Ovary (tissue), 9 donors: ENCODE measurements around the gene GUCA2B. TPM values are rescaled to one million over a fixed set of nuclear protein-coding genes. Genes with fewer than 3 reads are reported as not detected.

Experiments used
- DNase-seq, 5 donors: peaks; one replicate each; pipeline ENCODE4 v3.0.0-alpha.2; 2019 to 2020
- H3K27ac ChIP-seq, 2 donors: fragments of 200-600 bp; one replicate each; pipeline versions ENCODE4 v1.5.1 to v1.8.0; 2019 to 2022
- H3K27me3 ChIP-seq: fragments of 200-600 bp; one replicate; pipeline ENCODE4 v1.8.0; 2022
- H3K36me3 ChIP-seq: fragments of 200-600 bp; sonication (generic); one replicate; pipeline ENCODE4 v1.5.1; 2019
- H3K4me1 ChIP-seq: one replicate; pipeline ENCODE4 v1.8.1; 2013; ENCODE audit warnings: mild to moderate bottlenecking, moderate library complexity; ENCODE audit not compliant: insufficient read depth
- H3K4me3 ChIP-seq: fragments of 200-600 bp; sonication (generic); one replicate; pipeline ENCODE4 v1.5.1; 2017
- H3K9me3 ChIP-seq, 2 donors: fragments of 200-600 bp in 1 of 2; sonication (generic) in 1 of 2; one replicate each; pipeline versions ENCODE4 v1.5.1 to v1.8.1; 2013 to 2019; ENCODE audit warnings: mild to moderate bottlenecking in 1 of 2, moderate library complexity in 1 of 2
- EP300 ChIP-seq: sonication (generic); formaldehyde crosslinking; IDR thresholded peaks from one replicate; pipeline ENCODE4 v1.6.1; 2017; ENCODE audit warnings: antibody characterized with exemption
- POLR2A ChIP-seq: fragments of 450-650 bp; IDR thresholded peaks from one replicate; pipeline ENCODE4 v1.6.1; 2017; ENCODE audit warnings: antibody characterized with exemption, mild to moderate bottlenecking, moderate library complexity
- WGBS, 3 donors: extraction: QIAGEN DNeasy Blood & Tissue Kit in 1 of 3; methylation state at CpG; one replicate each; pipeline versions ENCODE4 v1.1.5 to v1.1.7; 2013 to 2017; 5-methylcytosine and 5-hydroxymethylcytosine counted together
- intact Hi-C, 4 donors: fragments of 100-400 bp; cut with DNase I; formaldehyde crosslinking; loops; one replicate each; pipeline versions ENCODE4 v1.11.0 to v1.15.1; 2022 to 2023
- polyA plus RNA-seq, 2 donors: library from polyadenylated mRNA; stranded (reverse); fragments of 200-250 nt in 1 of 2; fragments of 350-450 nt in 1 of 2; fragmentation: Illumina TruSeq in 1 of 2; extraction: RNeasy Lipid Tissue Mini Kit (QIAGEN cat#74804) in 1 of 2; gene quantifications; one replicate each; pipeline ENCODE4 v1.2.3, GENCODE V29; 2013 to 2014
- total RNA-seq, 7 donors: library from RNA; depleted of rRNA in 2 of 7; stranded (reverse); fragments of >200 nt in 2 of 7; fragmentation: NEBNext Ultra II Directional in 3 of 7; extraction: Animal tissue kit (Norgen Biotek cat#: 25700) in 3 of 7; gene quantifications; one replicate each; pipeline versions ENCODE4 v1.1.0 to v1.2.4, GENCODE V29; 2016 to 2023
- TF ChIP-seq, protein P1 (sequence below), 3 donors: fragments of 450-650 bp in 2 of 3; fragments of 200-600 bp in 1 of 3; IDR thresholded peaks; one replicate each; pipeline versions ENCODE4 v1.5.1 to v1.8.0; 2016 to 2022; ENCODE audit warnings: antibody characterized with exemption in 3 of 3, mild to moderate bottlenecking in 1 of 3
- donor health status: DM: no; HTN: no; CAD: no; lungs with moderate emphysema.
- donor health status: DM: no; HTN: no; CAD: no.
- donor health status: Bipolar disorder and iron deficiency.
- donor health status: DM: yes; HTN: yes; CAD: no.
- donor health status: DM: no; HTN: no; CAD: no.
- donor health status: DM: yes; HTN: yes; CAD: no.

The GUCA2B gene
- total and polyA plus RNA-seq, 9 donors, result not detected

- no peaks in the 10 kb centered on the region for H3K4me1 ChIP-seq
- no peak for DNase-seq
- H3K27ac ChIP-seq, result no peak overlapping the region
- TF ChIP-seq, protein P1, sequence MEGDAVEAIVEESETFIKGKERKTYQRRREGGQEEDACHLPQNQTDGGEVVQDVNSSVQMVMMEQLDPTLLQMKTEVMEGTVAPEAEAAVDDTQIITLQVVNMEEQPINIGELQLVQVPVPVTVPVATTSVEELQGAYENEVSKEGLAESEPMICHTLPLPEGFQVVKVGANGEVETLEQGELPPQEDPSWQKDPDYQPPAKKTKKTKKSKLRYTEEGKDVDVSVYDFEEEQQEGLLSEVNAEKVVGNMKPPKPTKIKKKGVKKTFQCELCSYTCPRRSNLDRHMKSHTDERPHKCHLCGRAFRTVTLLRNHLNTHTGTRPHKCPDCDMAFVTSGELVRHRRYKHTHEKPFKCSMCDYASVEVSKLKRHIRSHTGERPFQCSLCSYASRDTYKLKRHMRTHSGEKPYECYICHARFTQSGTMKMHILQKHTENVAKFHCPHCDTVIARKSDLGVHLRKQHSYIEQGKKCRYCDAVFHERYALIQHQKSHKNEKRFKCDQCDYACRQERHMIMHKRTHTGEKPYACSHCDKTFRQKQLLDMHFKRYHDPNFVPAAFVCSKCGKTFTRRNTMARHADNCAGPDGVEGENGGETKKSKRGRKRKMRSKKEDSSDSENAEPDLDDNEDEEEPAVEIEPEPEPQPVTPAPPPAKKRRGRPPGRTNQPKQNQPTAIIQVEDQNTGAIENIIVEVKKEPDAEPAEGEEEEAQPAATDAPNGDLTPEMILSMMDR (IDR thresholded peaks at IDR 0.05), result no peak
- TF ChIP-seq POLR2A (no peak), EP300 (no peak)
- H3K4me3 ChIP-seq, result no peak overlapping the region
- H3K27me3 ChIP-seq, result no peaks in the 10 kb centered on the region
- intact Hi-C loops, result no loop called here
- H3K36me3 ChIP-seq, result no peaks in the 10 kb centered on the region
- 83 to 91% (median 87%) methylated on average over 6 of the region's 6 CpGs for WGBS, 3 donors
- H3K9me3 ChIP-seq, result no peaks in the 10 kb centered on the region
Measured at GRCh38 chr1:42189931-42190853, 37.0 kb downstream of the GUCA2B start.

- 93 to 96% (median 94%) methylated on average over 8 of the region's 8 CpGs for WGBS, 3 donors
- Histone ChIP-seq H3K36me3 (no peaks in the 10 kb centered on the region), H3K27ac (no peak overlapping the region), H3K27me3 (no peaks in the 10 kb centered on the region), H3K9me3 (no peaks in the 10 kb centered on the region), H3K4me1 (no peaks in the 10 kb centered on the region), H3K4me3 (no peak overlapping the region)
- intact Hi-C loops, result no loop called here
- no peak for DNase-seq
- TF ChIP-seq POLR2A, result no peak
- no peak for TF ChIP-seq EP300
- TF ChIP-seq, protein P1 (IDR thresholded peaks at IDR 0.05), result no peak
Measured at GRCh38 chr1:42191319-42191718, 38.1 kb downstream of the GUCA2B start.

DNA sequence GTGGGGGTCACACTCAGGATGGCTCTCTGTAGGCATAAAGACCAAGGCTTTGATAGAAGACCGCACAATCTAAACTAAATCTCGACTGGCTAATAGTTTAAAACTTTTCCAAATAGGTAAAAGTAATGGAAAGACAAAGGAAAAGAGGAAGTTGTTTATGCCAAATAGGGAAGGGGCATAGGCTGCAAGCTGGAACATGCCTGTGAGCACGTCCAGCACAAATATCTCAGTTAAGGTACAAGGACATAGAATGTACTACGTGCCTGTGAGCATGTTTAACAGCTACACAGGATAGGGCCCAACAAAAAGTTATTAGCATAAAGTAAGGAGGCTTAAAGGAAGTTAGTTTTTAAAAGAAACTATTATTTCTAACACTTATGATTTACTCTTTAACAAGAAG is 38.9 kb downstream of the GUCA2B start:
- Histone ChIP-seq H3K4me1 (no peaks in the 10 kb centered on the region), H3K27ac (no peak overlapping the region), H3K4me3 (no peak overlapping the region), H3K9me3 (no peaks in the 10 kb centered on the region), H3K27me3 (no peaks in the 10 kb centered on the region), H3K36me3 (no peaks in the 10 kb centered on the region)
- DNase-seq, result no peak
- TF ChIP-seq EP300 (no peak), POLR2A (no peak)
- TF ChIP-seq, protein P1 (IDR thresholded peaks at IDR 0.05), result no peak
- WGBS, 3 donors, result 81 to 87% (median 83%) methylated on average over 4 of the region's 4 CpGs
- intact Hi-C loops, result no loop called here

DNA sequence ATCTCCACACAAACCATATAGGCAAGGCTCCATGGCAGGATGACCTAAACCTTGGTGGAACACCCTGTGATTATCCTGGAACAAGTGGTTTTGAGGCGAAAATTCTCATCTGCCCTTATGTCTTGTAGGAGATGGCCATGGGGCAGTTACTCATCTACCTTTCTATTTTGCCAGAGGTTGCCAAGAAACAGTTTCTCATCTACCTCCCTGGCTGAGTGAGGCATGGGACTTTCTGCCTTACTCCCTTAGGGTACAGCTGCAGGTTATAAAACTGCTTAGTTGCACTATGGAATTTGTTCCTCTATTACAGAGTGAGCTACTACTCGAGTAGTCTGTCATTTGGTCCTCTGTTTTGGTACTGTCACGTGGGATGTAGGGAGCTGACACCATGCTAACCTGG is 42.6 kb downstream of the GUCA2B start:
- Histone ChIP-seq H3K4me3 (no peak overlapping the region), H3K36me3 (no peaks in the 10 kb centered on the region), H3K27me3 (no peaks in the 10 kb centered on the region), H3K9me3 (no peaks in the 10 kb centered on the region), H3K4me1 (no peaks in the 10 kb centered on the region), H3K27ac (no peak overlapping the region)
- TF ChIP-seq, protein P1 (IDR thresholded peaks at IDR 0.05), result no peak
- TF ChIP-seq EP300 (no peak), POLR2A (no peak)
- WGBS, 3 donors, result 95 to 96% (median 96%) methylated on average over 3 of the region's 3 CpGs
- no peak for DNase-seq
- intact Hi-C loops, result no loop called here
